ENCODE data around the gene ELF1. TPM values are rescaled to one million over a fixed set of nuclear protein-coding genes. Genes with fewer than 3 reads are reported as not detected.

ELF1 gene
- total and polyA plus RNA-seq, 2 of the 8 experiments (the other 6 are each of a cell fraction or from before 2014, with no cell fraction given) = 5.6 to 18.2 TPM

- TF ChIP-seq PHF8 (conservative IDR thresholded peaks at IDR 0.05; ENCODE audit: low read depth, low read length) (no peak), KDM1A (IDR thresholded peaks at IDR 0.05; ENCODE audit: borderline replicate concordance, low read length) (no peak), CHD2 (IDR thresholded peaks at IDR 0.05; ENCODE audit: low read length) (no peak), HDAC6 (IDR thresholded peaks at IDR 0.05; ENCODE audit: low read depth, low read length) (no peak), CTBP2 (IDR thresholded peaks at IDR 0.05; ENCODE audit: borderline replicate concordance, insufficient read depth, insufficient read length, low read length) (no peak), RAD21 (IDR thresholded peaks at IDR 0.05 in 1 of 2, conservative IDR thresholded peaks at IDR 0.05 in 1 of 2; ENCODE audit: low read depth in 2 of 2, low read length in 2 of 2) (peak; percentile 51 to 65), CTCF (IDR thresholded peaks at IDR 0.05; ENCODE audit: control extremely low read depth in 1 of 3, insufficient read depth in 1 of 3, low read depth in 1 of 3, low read length in 3 of 3) (peak; percentile 13 to 76 (median 65)), CREB1 (IDR thresholded peaks at IDR 0.05) (no peak), RBBP5 (IDR thresholded peaks at IDR 0.05; ENCODE audit: borderline replicate concordance, low read depth, low read length) (no peak), SP2 (IDR thresholded peaks at IDR 0.05; ENCODE audit: low read length) (no peak), JUN (IDR thresholded peaks at IDR 0.05; ENCODE audit: low read depth, low read length) (no peak), NANOG (IDR thresholded peaks at IDR 0.05; ENCODE audit: insufficient read depth, low read depth, low read length, poor library complexity, severe bottlenecking) (no peak), BRCA1 (IDR thresholded peaks at IDR 0.05; ENCODE audit: low read depth, low read length) (no peak), POLR2A (IDR thresholded peaks at IDR 0.05; ENCODE audit: control extremely low read depth in 1 of 2, low read depth in 2 of 2, low read length in 2 of 2) (no peak), SIX5 (IDR thresholded peaks at IDR 0.05; ENCODE audit: low read depth, low read length) (no peak)
- TF ChIP-seq, protein P1, sequence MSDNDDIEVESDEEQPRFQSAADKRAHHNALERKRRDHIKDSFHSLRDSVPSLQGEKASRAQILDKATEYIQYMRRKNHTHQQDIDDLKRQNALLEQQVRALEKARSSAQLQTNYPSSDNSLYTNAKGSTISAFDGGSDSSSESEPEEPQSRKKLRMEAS (IDR thresholded peaks at IDR 0.05) = no peak
Observed at GRCh38 chr13:40974460-40975407, 44.4 kb downstream of the ELF1 start (continued).
